PC-9 (cell line): ENCODE data around the gene UBAP2L. TPM values are rescaled to one million over a fixed set of nuclear protein-coding genes. Genes with fewer than 3 reads are reported as not detected.

ENCODE experiments used
- BruUV-seq: library from RNA; stranded (reverse); fragments of 400-500 nt; replicated peaks from 2 replicates; lab custom pipeline; 2021; lab: Mats Ljungman, UMichigan
- CTCF ChIA-PET: fragments of 300-600 bp; sonication (Branson Sonifier 250); formaldehyde crosslinking; loops from one replicate; lab custom pipeline; 2022; ENCODE audit warnings: antibody characterized with exemption; lab: Charles Lee
- POLR2A ChIA-PET: fragments of 300-600 bp; sonication (Branson Sonifier 250); formaldehyde crosslinking; loops from one replicate; lab custom pipeline; 2022; ENCODE audit warnings: antibody characterized with exemption; ENCODE audit not compliant: unreplicated experiment; lab: Charles Lee
- DNase-seq, 2 experiments: peaks; one replicate each; pipeline versions ENCODE4 v3.0.0 to v3.0.0-alpha.2; 2015 to 2022; ENCODE audit warnings: mixed read lengths in 1 of 2
- H2AFZ ChIP-seq: fragments of 200-600 bp; sonication (generic); 2 replicates; pipeline ENCODE4 v1.8.1; 2017; ENCODE audit warnings: antibody characterized with exemption
- H3F3A ChIP-seq: fragments of 200-600 bp; sonication (generic); 2 replicates; pipeline ENCODE4 v1.8.1; 2017; ENCODE audit warnings: antibody characterized with exemption, mild to moderate bottlenecking, low read depth; ENCODE audit not compliant: insufficient read depth
- H3K27ac ChIP-seq: fragments of 200-600 bp; sonication (generic); 2 replicates; pipeline ENCODE4 v1.6.1; 2016; ENCODE audit warnings: mixed run types
- H3K27me3 ChIP-seq: fragments of 200-600 bp; sonication (generic); 2 replicates; pipeline ENCODE4 v1.6.1; 2016; ENCODE audit warnings: low read depth, mixed run types; ENCODE audit not compliant: insufficient read depth
- H3K36me3 ChIP-seq: fragments of 200-600 bp; sonication (generic); 2 replicates; pipeline ENCODE4 v1.6.1; 2016; ENCODE audit warnings: low read depth, mixed run types
- H3K4me1 ChIP-seq: fragments of 200-600 bp; sonication (generic); replicated peaks from 2 replicates; pipeline ENCODE4 v1.6.1; 2016; ENCODE audit warnings: mixed run types; ENCODE audit not compliant: insufficient read depth
- H3K4me2 ChIP-seq: fragments of 200-600 bp; sonication (generic); 2 replicates; pipeline ENCODE4 v1.6.1; 2017; ENCODE audit warnings: mixed run types
- H3K4me3 ChIP-seq: fragments of 200-600 bp; sonication (generic); 2 replicates; pipeline ENCODE4 v1.6.1; 2016; ENCODE audit warnings: mixed run types
- H3K79me2 ChIP-seq: fragments of 200-600 bp; sonication (generic); 2 replicates; pipeline ENCODE4 v1.6.1; 2017; ENCODE audit warnings: low read depth, mixed run types
- H3K9me2 ChIP-seq: fragments of 200-600 bp; sonication (generic); 2 replicates; pipeline ENCODE4 v1.8.1; 2017; ENCODE audit warnings: mild to moderate bottlenecking; ENCODE audit not compliant: insufficient read depth
- H3K9me3 ChIP-seq: fragments of 200-600 bp; sonication (generic); 2 replicates; pipeline ENCODE4 v1.8.1; 2016; ENCODE audit warnings: low read depth; ENCODE audit not compliant: insufficient read depth
- H4K20me1 ChIP-seq: fragments of 200-600 bp; sonication (generic); 2 replicates; pipeline ENCODE4 v1.8.1; 2017; ENCODE audit not compliant: insufficient read depth
- EZH2 ChIP-seq: fragments of 200-600 bp; sonication (generic); IDR thresholded peaks from 2 replicates; pipeline ENCODE4 v1.8.0; 2017; ENCODE audit warnings: antibody characterized with exemption, low read depth
- intact Hi-C: fragments of 100-400 bp; cut with micrococcal nuclease; formaldehyde crosslinking; loops from one replicate; pipeline ENCODE4 v1.10.0; 2022; ENCODE audit not compliant: unreplicated experiment
- total RNA-seq: library from RNA; stranded (reverse); gene quantifications from 2 replicates; pipeline ENCODE4 v1.2.3, GENCODE V29; 2021
- TF ChIP-seq, protein P1 (sequence below): fragments of 200-600 bp; sonication (generic); conservative IDR thresholded peaks from 2 replicates; pipeline ENCODE4 v1.6.1; 2017; ENCODE audit warnings: mixed run types, antibody characterized with exemption, mild to moderate bottlenecking, moderate library complexity

Gene UBAP2L
- total RNA-seq, 1 experiment from 2014 or later = 157 TPM

DNA sequence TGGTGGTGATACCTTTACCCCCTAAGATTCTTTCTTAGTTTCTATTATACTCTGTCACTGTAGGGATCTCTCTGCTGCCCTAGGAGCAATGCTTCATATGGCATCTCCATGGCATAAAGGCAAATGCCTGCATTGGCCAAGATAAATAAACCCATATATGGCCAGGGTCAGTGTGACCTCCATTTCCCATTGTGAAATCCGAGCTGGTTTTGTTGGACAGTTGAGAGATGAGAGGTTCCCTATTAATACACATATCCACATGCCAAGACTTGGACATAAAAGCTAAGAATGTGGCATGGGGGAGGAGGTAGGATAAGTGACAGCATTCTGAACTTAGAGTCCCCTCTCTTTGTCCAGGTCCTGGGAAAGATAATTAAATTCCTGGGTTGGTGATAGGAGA, 30.2 kb upstream of the UBAP2L start:
- TF ChIP-seq, protein P1, sequence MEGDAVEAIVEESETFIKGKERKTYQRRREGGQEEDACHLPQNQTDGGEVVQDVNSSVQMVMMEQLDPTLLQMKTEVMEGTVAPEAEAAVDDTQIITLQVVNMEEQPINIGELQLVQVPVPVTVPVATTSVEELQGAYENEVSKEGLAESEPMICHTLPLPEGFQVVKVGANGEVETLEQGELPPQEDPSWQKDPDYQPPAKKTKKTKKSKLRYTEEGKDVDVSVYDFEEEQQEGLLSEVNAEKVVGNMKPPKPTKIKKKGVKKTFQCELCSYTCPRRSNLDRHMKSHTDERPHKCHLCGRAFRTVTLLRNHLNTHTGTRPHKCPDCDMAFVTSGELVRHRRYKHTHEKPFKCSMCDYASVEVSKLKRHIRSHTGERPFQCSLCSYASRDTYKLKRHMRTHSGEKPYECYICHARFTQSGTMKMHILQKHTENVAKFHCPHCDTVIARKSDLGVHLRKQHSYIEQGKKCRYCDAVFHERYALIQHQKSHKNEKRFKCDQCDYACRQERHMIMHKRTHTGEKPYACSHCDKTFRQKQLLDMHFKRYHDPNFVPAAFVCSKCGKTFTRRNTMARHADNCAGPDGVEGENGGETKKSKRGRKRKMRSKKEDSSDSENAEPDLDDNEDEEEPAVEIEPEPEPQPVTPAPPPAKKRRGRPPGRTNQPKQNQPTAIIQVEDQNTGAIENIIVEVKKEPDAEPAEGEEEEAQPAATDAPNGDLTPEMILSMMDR = no peak
- TF ChIP-seq EZH2 = no peak
- Histone ChIP-seq H3K79me2 (no peaks in the 10 kb centered on the region), H3K4me2 (no peak overlapping the region), H2AFZ (no peak overlapping the region), H3F3A (peaks cover 9% of the 10 kb centered on the region; the same call in 1 of the 2 replicates), H3K4me1 (no peaks in the 10 kb centered on the region), H3K36me3 (no peaks in the 10 kb centered on the region), H3K4me3 (no peak overlapping the region), H3K9me2 (no peaks in the 10 kb centered on the region), H3K27me3 (peaks cover 44% of the 10 kb centered on the region), H3K27ac (no peak overlapping the region), H3K9me3 (no peaks in the 10 kb centered on the region), H4K20me1 (no peaks in the 10 kb centered on the region)
- POLR2A ChIA-PET = no interaction called here
- CTCF ChIA-PET = no interaction called here
- no peak for DNase-seq
- intact Hi-C loops = no loop called here
- BruUV-seq = no TSS peak

DNA sequence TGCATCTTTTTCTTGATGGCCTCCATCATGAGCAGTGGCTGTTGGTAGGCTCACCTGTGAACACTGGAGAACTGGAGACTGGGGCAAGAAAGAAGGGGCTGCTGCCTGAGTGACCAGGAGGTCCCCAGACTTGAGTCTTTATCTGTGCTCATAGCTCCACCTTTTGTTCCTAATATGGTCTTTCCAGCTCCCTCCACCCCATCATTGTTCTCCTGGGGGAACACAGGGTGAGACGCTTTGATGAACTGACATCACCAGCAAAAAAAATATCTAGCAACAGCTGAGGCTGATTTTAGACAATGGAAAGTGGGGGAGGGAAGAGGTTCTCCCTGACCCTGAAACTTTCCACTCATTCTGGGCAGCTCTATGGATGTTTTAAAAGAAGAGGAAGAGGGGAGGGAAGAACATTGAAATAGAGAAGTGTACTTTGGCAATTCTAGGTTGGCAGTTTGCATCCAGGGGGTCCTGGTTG, 28.7 kb upstream of the UBAP2L start, which contains the start of gene TPM3:
Gene TPM3, minus strand, starts transcription at position 111 of the 472 bp plus-strand sequence. Its CDS starts 82 bp downstream, at position 29.
- Histone ChIP-seq H3K27ac (no peak within 1 kb of the TSS), H3K36me3 (no peaks in the 10 kb centered on the region), H3K4me1 (no peaks in the 10 kb centered on the region), H2AFZ (no peak within 1 kb of the TSS), H3K9me2 (no peaks in the 10 kb centered on the region), H3K27me3 (peaks cover 44% of the 10 kb centered on the region), H3K4me2 (no peak within 1 kb of the TSS), H3K4me3 (no peak within 1 kb of the TSS), H3F3A (no peaks in the 10 kb centered on the region), H3K79me2 (no peaks in the 10 kb centered on the region), H4K20me1 (no peaks in the 10 kb centered on the region), H3K9me3 (no peaks in the 10 kb centered on the region)
- intact Hi-C loops = no loop called here
- POLR2A ChIA-PET = interaction anchor here (0.5 to 0.8 kb wide), 2 partner anchors 408 to 652 kb away, joined by 4 to 6 read pairs; partner anchors contain the start of gene S100A5
- no peak for TF ChIP-seq EZH2
- TF ChIP-seq, protein P1 = no peak
- CTCF ChIA-PET = no interaction called here
- no TSS peak for BruUV-seq
- DNase-seq = no peak

DNA sequence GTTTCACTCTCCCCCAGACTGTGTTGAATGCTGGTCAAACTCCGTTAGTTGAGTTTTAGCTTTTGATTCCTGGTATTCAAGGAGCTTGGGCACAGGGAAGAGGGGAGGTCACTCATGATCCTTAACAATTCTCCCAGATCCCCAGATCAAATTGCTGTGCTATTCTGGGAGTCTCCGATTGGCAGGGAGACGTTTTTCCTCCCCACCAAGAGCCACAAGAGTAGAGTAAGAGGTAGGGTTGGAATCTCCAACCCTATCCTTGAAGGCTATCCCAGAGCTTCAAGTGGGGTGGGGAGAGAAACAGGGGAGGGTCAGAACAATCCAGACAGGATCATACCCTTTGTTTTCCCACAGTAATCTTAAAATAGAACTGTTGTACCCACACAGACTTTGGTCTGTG, 28.3 kb upstream of the UBAP2L start:
- no TSS peak for BruUV-seq
- no peaks in the 10 kb centered on the region for H3F3A ChIP-seq
- H3K36me3 ChIP-seq = no peaks in the 10 kb centered on the region
- no peak overlapping the region for H3K27ac ChIP-seq
- no peaks in the 10 kb centered on the region for H3K79me2 ChIP-seq
- no peak for TF ChIP-seq EZH2
- TF ChIP-seq, protein P1 = no peak
- no peak overlapping the region for H3K4me3 ChIP-seq
- H3K4me2 ChIP-seq = no peak overlapping the region
- H3K9me3 ChIP-seq = no peaks in the 10 kb centered on the region
- no peak overlapping the region for H2AFZ ChIP-seq
- no peaks in the 10 kb centered on the region for H3K9me2 ChIP-seq
- ChIA-PET CTCF (no interaction called here), POLR2A (interaction anchor here (0.6 kb wide), 1 partner anchor 354 kb away, joined by 4 read pairs; no protein-coding TSS in a partner anchor)
- no peaks in the 10 kb centered on the region for H4K20me1 ChIP-seq
- H3K4me1 ChIP-seq = no peaks in the 10 kb centered on the region
- intact Hi-C loops = no loop called here
- DNase-seq = no peak
- peaks cover 44% of the 10 kb centered on the region for H3K27me3 ChIP-seq
